ENCODE measurements around the gene RPS16. TPM values are rescaled to one million over a fixed set of nuclear protein-coding genes. Genes with fewer than 3 reads are reported as not detected.

The RPS16 gene
- total and polyA plus RNA-seq, 9 of the 15 experiments (the other 6 are each of a cell fraction or from before 2014, with no cell fraction given): 82.6 to 3,671 (median 2,204) TPM

GRCh38 chr19:39430675-39431593, 4.8 kb downstream of the RPS16 start (continued):
- peak; percentile 61; the same call in 1 of the 2 replicates for TF ChIP-seq SP1 (CRISPR knock-in tag; IDR thresholded peaks at IDR 0.05)
- no peak for TF ChIP-seq KDM4B (IDR thresholded peaks at IDR 0.05; ENCODE audit: borderline replicate concordance in 2 of 2, low read depth in 1 of 2)
- no peak for TF ChIP-seq POLR3A (IDR thresholded peaks at IDR 0.05; ENCODE audit: borderline replicate concordance, extremely low read depth, insufficient read depth, insufficient read length)
- TF ChIP-seq NELFE (IDR thresholded peaks at IDR 0.05; ENCODE audit: insufficient read depth, insufficient read length): no peak
- TF ChIP-seq MBD2 (IDR thresholded peaks at IDR 0.05; ENCODE audit: borderline replicate concordance, low read depth): peak; percentile 4; the same call in 1 of the 2 replicates
- TF ChIP-seq FOXJ2 (tag; IDR thresholded peaks at IDR 0.05): 0 out of 2 replicates have a peak, but pooled peaks have one; percentile 25
- TF ChIP-seq HNRNPUL1 (IDR thresholded peaks at IDR 0.05; ENCODE audit: low read length): no peak
- TF ChIP-seq ZNF384 (IDR thresholded peaks at IDR 0.05; ENCODE audit: low read depth, low read length): no peak
- no peak for TF ChIP-seq NCOR1 (IDR thresholded peaks at IDR 0.05)
- no peak for TF ChIP-seq ARNT (IDR thresholded peaks at IDR 0.05)
- TF ChIP-seq CTBP1 (IDR thresholded peaks at IDR 0.05; ENCODE audit: borderline replicate concordance): peak; percentile 76; the same call in 1 of the 2 replicates
- peak; percentile 91 to 94 for TF ChIP-seq KDM1A (IDR thresholded peaks at IDR 0.05)
- 0 out of 2 replicates have a peak, but pooled peaks have one; percentile 45 for TF ChIP-seq ZFX (CRISPR knock-in tag; IDR thresholded peaks at IDR 0.05)
- TF ChIP-seq RCOR1 (IDR thresholded peaks at IDR 0.05; ENCODE audit: borderline replicate concordance in 1 of 2, low read depth in 2 of 2, low read length in 2 of 2): peak; percentile 3 to 89
- TF ChIP-seq MTA2 (IDR thresholded peaks at IDR 0.05; ENCODE audit: low read depth): no peak
- TF ChIP-seq CEBPB (tag; IDR thresholded peaks at IDR 0.05): peak; percentile 85
- TF ChIP-seq PATZ1 (CRISPR knock-in tag; IDR thresholded peaks at IDR 0.05; ENCODE audit: borderline replicate concordance): no peak
- TF ChIP-seq POLR2G (IDR thresholded peaks at IDR 0.05; ENCODE audit: low read depth, low read length): peak; percentile 69
- TF ChIP-seq ZNF398 (CRISPR knock-in tag; IDR thresholded peaks at IDR 0.05): no peak
- no peak for TF ChIP-seq FOXM1 (IDR thresholded peaks at IDR 0.05; ENCODE audit: low read depth)
- no peak for TF ChIP-seq FOXM1 (CRISPR knock-in tag; IDR thresholded peaks at IDR 0.05; ENCODE audit: low read depth)
- TF ChIP-seq MNT (conservative IDR thresholded peaks at IDR 0.05): peak; percentile 77 to 83
- TF ChIP-seq FIP1L1 (IDR thresholded peaks at IDR 0.05; ENCODE audit: low read depth, low read length, poor library complexity, severe bottlenecking): no peak

Data from K562 (cell line).